ENCODE measurements around the gene C16orf89. TPM values are rescaled to one million over a fixed set of nuclear protein-coding genes. Genes with fewer than 3 reads are reported as not detected.

Gene C16orf89
- total RNA-seq, 2 donors from 2014 or later = 1.6 to 3.6 TPM

GRCh38 chr16:5002699-5003143 lies 63.0 kb downstream of the C16orf89 start:
- Histone ChIP-seq H3K4me3 (no peak overlapping the region), H3K9ac (ENCODE audit: low read depth in 2 of 2, low read length in 2 of 2) (no peak overlapping the region), H3K4me1 (no peaks in the 10 kb centered on the region), H3K9me3 (no peaks in the 10 kb centered on the region), H3K27ac (no peak overlapping the region), H3K36me3 (no peaks in the 10 kb centered on the region), H3K27me3 (no peaks in the 10 kb centered on the region)
- no peak for TF ChIP-seq CTCF (IDR thresholded peaks at IDR 0.05)
- no peak for DNase-seq
- intact Hi-C loops (cut with DNase I) = no loop called here

GRCh38 chr16:5001986-5002385 lies 63.8 kb downstream of the C16orf89 start:
- Histone ChIP-seq H3K4me1 (no peaks in the 10 kb centered on the region), H3K9me3 (no peaks in the 10 kb centered on the region)
- no peak for TF ChIP-seq CTCF (IDR thresholded peaks at IDR 0.05)

GRCh38 chr16:5001571-5001970 lies 64.2 kb downstream of the C16orf89 start:
- no peak for DNase-seq
- no peaks in the 10 kb centered on the region for H3K4me1 ChIP-seq
- no peak overlapping the region for H3K9ac ChIP-seq (ENCODE audit: low read depth in 2 of 2, low read length in 2 of 2)
- no peaks in the 10 kb centered on the region for H3K36me3 ChIP-seq
- H3K27ac ChIP-seq = no peak overlapping the region
- H3K9me3 ChIP-seq = no peaks in the 10 kb centered on the region
- no peak overlapping the region for H3K4me3 ChIP-seq
- no peak for TF ChIP-seq CTCF (IDR thresholded peaks at IDR 0.05)
- intact Hi-C loops (cut with DNase I) = no loop called here
- no peaks in the 10 kb centered on the region for H3K27me3 ChIP-seq

More at GRCh38 chr16:5001986-5002385, 63.8 kb downstream of the C16orf89 start:
- no peak overlapping the region for H3K27ac ChIP-seq
- DNase-seq = no peak
- no peak overlapping the region for H3K4me3 ChIP-seq
- H3K9ac ChIP-seq (ENCODE audit: low read depth in 2 of 2, low read length in 2 of 2) = no peak overlapping the region
- intact Hi-C loops (cut with DNase I) = no loop called here
- H3K36me3 ChIP-seq = no peaks in the 10 kb centered on the region
- H3K27me3 ChIP-seq = no peaks in the 10 kb centered on the region

- Histone ChIP-seq H3K4me1 (no peaks in the 10 kb centered on the region), H3K9me3 (no peaks in the 10 kb centered on the region), H3K27me3 (no peaks in the 10 kb centered on the region), H3K27ac (no peak overlapping the region), H3K4me3 (no peak overlapping the region), H3K36me3 (no peaks in the 10 kb centered on the region), H3K9ac (ENCODE audit: low read depth in 2 of 2, low read length in 2 of 2) (no peak overlapping the region)
- intact Hi-C loops (cut with DNase I) = no loop called here
- no peak for TF ChIP-seq CTCF (IDR thresholded peaks at IDR 0.05)
- DNase-seq = no peak
Observed at GRCh38 chr16:5000573-5001001, 65.2 kb downstream of the C16orf89 start.

GRCh38 chr16:4994719-4995434 lies 70.9 kb downstream of the C16orf89 start:
- intact Hi-C loops (cut with DNase I) = no loop called here

More at GRCh38 chr16:4994719-4995434, 70.9 kb downstream of the C16orf89 start:
- no peak overlapping the region for H3K4me3 ChIP-seq
- no peaks in the 10 kb centered on the region for H3K36me3 ChIP-seq
- no peak for TF ChIP-seq CTCF (IDR thresholded peaks at IDR 0.05)
- H3K27ac ChIP-seq = no peak overlapping the region
- H3K27me3 ChIP-seq = no peaks in the 10 kb centered on the region
- DNase-seq = no peak
- H3K9ac ChIP-seq (ENCODE audit: low read depth in 2 of 2, low read length in 2 of 2) = no peak overlapping the region
- H3K9me3 ChIP-seq = no peaks in the 10 kb centered on the region
- H3K4me1 ChIP-seq = no peaks in the 10 kb centered on the region

Other genes starting within 250 kb of the C16orf89 start
- 100 to 1,000 TPM; 112 to 134 TPM for gene GLYR1, start 218.7 kb downstream of the C16orf89 start, total RNA-seq
- gene UBN1, start 218.5 kb downstream of the C16orf89 start, total RNA-seq = 10 to 100 TPM; 34.7 to 41.7 TPM
- gene PPL, start 128.8 kb downstream of the C16orf89 start, total RNA-seq = 10 to 100 TPM; 11.5 to 14.1 TPM
- 1 to 10 TPM in 1 of 2 donors, under 1 TPM in 1; 0.59 to 1.8 TPM for gene SEC14L5, start 107.6 kb downstream of the C16orf89 start, total RNA-seq
- 10 to 100 TPM; 18.6 to 20.6 TPM for gene NAGPA, start 32.0 kb downstream of the C16orf89 start, total RNA-seq
- gene ALG1, start 5.9 kb upstream of the C16orf89 start, total RNA-seq = 10 to 100 TPM; 27.7 to 51.3 TPM
- gene EEF2KMT, start 31.8 kb upstream of the C16orf89 start, total RNA-seq = 10 to 100 TPM in 1 of 2 donors, 1 to 10 TPM in 1; 7.4 to 16.2 TPM